NCI-H1092 treated with DMSO at 0.1 percent for 48 hours (cell line): ENCODE results near the gene MAP4K1.
"Not testable (repeated sequence)": the region's sequence is repeated elsewhere in the genome, so short reads cannot be mapped to it uniquely, and the experiment has no call there.

Experiments used
- DNase-seq: peaks from one replicate; lab custom pipeline; 2025; lab: John Stamatoyannopoulos, UW

Gene MAP4K1

DNA sequence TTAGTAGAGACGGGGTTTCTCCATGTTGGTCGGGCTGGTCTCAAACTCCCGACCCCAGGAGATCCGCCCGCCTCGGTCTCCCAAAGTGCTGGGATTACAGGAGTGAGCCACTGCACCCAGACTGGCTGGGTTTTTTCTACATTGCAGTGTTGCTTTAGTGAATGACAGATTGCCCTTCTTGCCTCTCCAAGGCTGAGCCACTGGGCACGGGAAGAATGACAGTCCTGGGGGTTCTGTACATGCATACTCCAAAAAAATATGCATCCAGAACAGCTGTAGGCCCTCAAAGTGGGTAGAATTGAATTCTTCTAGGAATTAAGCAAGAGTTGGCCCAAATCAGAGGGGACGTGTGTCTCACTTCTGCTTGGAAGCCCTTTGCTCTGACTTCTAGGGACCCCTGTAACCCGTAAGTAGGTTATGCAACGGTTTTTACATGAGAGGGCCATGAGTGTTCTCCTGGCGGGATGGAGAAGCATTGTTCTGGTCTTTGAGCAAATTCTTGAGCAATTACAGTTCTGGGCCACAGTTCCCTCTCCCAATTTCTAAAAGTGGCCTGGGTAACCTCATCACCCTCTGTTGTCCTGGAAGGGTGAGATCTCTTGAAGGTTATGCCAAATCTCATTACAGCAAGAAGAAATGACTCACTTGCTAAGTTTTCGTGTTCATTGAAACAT is 33.3 kb upstream of the MAP4K1 start:
- no peak for DNase-seq

DNA sequence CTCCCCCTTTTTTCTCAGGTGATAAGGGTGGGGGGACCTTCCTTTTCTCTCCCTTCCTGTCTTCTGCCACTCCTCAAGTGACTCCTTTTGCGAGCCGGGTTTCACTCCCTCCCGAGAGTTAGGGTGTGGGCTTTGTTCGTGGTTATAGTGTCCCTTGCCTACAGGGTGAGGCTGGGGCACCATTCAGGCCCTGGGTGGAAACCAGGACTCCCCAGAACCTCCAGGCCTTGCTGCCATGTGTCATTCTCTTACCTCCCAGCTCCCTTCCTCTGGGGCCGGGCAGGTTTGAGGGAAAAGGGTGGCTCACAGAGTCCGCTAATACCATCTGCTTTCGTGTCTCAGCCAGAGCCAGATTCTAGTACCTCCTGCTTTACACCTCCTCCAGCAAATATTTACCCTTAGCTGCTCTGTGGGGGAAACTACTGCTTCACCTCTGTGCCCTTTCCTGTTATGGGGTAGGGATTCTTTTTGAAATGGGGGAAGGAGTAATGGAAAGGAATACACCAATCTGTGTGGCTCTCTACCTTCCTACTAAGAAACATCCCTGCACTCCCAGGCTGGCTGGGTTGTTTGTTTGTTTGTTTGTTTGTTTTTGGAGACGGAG is 32.5 kb upstream of the MAP4K1 start:
- no peak for DNase-seq

DNA sequence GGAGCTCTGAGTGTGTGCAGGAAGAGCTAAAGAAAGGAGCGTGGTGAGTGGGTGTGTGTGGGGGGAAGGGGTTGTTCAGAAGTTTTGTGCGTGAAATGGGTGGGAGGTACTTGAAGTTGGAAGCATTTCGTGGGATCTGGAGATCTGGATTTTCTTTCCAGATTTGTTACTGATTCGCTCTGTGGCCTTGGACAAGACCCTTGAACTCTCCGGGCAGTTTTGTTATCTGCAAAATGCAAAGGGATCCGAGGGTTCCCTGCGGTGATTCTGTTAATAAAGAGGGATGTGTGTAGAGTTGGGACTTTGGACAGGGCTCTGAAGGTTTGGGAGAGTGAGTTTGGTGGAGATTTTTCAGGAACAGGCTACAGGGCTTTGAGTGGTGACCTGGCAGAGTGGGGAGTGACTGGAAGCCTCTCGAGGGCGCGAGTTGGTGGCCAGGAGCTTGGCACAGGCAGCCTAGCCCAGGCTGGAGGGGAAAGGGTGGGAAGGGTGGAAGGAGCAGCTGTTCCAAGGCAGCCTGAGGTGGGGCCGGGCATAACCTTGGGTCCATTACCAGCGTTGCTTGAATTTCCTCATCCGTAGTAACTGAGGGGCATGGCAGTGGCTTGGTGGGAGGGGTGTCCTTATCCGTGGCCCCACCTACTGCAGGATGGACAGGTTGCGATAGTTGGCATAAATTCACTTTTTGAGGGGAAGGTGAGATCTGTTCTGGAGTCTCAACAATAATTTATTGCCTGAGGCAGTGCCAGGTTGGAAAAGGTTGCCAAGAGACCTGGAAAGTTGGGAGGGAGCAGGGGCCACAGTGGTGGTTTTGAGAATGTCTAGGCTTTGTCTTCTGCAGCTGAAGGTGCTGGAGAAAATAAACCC is 31.8 kb upstream of the MAP4K1 start:
- DNase-seq = no peak

DNA sequence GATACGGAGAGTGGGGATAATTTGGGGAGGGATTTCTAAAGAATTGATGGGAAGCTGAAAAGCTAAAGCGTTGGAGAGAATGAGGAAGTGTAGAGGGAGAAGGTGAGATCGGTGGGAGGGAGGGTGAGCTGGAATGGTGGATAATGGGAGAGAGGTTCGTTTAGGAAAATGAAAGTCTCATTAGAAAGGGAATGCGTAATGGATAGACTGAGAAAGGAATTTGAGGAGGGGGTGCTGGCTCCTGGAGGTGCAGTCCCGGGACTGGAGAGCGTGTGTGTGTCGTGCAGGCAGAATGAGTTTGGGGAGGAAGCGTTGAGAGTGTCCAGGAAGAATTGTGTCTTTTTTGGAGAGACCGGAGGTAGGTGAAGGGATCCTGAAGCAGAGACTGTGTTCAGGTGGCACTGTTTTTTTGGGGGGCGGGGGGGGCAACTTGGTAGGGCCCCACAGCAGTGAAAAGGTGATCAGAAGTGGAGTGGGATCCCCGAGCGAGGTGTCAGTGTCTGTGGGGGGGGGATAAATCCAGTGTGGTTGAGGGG is 31.1 kb upstream of the MAP4K1 start:
- DNase-seq = no peak

DNA sequence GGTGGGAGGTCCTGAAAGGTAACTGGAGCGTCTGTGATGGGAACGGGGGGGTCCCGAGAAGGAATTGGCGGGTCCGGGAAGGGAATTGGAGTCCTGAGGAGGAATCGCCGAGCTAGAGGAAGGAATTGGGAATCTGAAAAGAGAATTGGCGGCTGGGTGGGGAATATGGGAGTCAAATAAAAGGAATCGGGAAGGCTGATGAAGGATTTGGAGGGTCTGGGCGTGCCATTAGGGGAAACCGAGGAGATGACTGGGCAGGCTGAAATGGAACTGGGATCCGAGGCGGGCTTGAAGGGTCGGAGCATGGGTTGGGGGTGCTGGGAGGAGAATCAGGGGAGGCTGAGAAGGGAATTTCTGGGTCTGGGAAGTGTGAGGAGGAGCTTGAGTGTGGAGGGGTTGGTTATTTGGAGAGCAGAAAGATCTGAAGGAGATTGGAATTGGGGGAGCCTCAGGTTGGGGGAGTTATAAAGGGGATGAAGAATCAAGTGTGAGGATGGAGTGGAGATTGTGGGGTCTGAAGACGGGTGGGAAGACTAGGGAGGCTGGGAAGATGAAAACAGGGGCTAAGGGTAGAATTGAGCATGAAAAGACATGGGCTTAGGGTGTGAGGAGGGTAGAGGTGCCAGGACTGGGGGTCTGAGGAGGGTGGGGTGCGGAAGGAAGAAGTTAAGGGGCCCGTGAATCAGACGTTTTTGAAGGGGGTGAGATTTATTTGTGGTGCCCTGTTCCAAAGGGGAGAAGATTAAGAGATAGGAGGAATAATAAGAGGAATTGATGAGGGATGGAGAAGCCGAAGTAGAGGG is 30.4 kb upstream of the MAP4K1 start:
- no peak for DNase-seq

DNA sequence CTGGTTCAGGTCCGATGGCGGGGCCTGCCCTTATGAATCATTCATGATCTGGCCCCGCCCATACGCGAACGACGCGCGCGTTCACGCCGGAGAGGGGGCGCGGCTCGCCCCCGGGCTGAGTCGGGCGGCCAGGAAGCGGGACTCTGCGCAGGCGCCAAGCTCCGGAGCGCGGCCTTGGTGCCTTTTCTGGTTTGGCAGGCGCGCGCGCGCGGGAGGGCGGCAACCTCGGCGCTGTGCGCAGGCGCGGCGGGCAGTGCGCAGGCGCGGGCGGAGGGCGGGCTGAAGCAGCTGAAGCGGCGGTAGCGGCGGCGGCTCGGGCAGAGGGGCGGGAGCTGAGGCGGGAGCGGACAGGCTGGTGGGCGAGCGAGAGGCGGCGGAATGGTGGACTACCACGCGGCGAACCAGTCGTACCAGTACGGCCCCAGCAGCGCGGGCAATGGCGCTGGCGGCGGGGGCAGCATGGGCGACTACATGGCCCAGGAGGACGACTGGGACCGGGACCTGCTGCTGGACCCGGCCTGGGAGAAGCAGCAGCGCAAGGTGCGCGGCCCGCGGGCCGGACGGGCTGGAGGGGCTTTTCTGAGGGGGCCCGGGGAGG is 29.7 kb upstream of the MAP4K1 start, which contains the start of gene ACTN4:
Gene ACTN4 (plus strand): TSS at position 282 of the 598 bp plus-strand sequence. CDS start 97 bp downstream, at position 379.
- DNase-seq = peak; percentile 90

DNA sequence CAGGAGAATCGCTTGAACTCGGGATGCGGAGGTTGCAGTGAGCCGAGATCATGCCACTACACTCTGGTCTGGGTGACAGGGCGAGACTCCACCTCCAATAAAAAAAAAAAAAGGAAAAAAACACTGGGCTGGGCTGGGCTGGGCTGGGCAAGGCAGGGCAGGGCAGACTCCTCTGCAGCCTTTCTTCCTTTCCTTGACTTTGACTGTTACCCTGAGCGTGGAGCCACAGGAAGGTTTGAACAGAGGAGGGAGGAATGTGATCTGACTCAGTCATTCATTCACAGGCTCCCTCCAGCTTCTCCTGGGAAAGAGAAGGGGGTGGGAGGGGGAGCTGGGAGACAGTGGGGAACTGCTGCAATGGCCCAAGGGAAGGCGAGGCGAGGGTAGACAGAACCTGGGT is 27.0 kb upstream of the MAP4K1 start:
- DNase-seq = no peak

DNA sequence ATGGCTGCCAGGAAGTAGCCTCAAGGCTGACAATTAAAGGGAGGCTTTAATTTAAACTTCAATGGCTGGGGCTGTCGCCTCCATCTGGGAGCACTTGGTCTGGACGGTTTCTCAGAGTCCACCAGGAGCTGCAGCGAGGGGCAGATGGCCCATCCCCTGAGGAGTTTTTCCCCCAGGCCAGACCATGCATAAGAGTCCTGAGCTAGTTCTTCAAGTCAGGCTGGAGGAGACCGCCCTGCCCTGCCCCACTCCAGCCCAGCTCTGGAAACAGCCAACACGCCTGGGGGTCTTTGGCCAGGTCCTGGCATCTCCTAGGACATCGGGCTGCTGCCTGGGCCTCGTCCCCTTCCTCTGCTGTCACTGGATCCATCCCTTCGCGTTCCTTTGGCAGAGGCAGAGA is 24.4 kb upstream of the MAP4K1 start:
- DNase-seq = no peak

DNA sequence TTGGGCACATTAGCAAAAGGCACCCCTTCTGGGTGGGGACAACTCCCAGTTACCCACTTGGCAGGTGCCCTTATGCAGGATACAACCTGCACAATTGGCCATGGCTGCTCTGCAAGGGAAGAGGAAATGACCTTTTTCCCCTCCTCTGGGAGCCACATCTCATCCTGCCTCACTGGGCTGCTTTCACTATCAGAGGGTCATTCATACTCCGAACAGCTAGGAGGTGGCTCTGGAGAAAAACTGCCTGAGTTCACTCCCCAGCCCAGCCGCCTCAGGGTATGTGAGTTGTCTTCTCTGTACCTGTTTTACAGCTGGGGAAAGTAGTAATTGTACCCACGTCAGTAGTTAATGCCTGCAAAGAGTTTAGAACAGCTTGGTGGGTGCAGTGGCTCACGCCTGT is 22.6 kb upstream of the MAP4K1 start:
- no peak for DNase-seq

DNA sequence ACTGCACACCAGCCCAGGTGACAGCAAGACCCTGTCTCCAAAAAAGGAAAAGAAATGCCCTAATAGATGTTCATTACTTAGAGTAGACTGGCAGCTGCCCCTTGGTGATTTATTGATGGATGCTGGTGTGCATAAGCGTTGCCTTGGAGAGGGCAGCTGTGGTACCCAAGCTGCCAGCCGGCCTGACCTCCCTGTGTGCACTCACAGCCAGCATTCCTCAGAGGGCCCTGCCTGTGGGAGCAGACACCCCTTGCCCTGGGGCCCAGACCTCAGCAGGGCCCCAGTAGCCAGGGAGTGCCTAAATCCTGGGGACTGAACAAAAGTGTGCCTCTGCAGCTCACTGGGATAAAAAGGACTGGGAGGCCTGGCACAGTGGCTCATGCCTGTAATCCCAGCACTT is 21.9 kb upstream of the MAP4K1 start:
- DNase-seq = no peak

DNA sequence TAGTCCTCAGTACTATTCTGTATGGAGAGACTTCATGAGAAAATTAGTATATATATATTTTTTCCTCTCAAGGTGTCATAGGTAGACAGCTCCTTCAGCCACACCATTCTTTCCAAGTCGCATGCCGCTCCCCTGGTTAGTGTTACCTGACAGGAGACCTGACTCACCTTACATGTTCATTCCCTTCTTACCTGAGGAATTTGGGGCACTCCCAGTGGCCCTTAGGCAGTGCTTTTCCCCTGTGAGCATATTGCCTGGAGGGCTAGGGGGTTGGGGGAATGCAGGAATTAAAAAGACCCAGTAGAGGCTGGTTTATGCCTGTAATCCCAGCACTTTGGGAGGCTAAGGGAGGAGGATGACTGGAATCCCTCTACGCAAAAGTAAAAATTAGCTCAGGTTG is 20.7 kb upstream of the MAP4K1 start:
- DNase-seq = no peak

DNA sequence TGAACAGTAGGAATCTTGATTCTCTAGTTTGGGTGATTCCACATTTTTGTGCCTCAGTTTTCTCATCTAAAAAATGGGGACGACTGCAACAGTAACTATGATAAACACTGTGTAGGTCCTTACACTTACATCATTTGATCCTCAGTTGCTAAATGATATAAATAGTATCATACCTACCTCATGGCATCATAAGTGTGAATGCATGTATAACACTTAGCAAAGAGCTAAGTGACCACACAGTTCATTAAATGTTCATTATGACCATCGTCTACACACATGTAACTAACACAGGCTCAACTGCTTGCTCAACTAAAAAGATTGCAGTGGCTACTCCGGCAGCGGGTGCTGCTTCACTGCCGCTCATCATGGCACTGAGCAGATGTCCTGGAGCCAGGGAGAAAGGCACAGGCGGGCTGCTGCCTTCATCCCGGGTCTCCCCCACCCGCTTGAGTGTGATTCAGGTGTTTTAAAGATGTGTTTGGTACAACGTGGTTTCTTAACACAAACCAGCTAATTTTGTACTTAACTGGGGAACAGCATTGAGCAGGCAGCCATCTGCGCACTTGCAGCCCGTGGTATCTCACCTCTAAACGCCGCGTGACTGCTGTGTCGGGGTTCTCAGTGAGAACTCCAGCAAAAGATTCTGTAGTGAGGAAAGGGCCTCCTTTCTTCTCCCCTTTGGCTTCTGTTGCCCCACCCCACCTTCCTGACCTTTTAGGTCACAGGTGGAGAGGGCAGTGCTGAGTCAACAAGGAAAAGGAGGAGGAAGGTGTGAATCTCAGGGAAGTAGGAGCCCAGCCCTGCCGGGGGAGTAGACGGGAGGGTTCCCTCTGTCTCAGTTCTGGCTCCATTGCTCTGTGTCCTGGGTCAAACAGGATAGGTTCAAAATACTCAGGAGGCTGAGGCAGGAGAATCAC is 18.0 kb upstream of the MAP4K1 start:
- no peak for DNase-seq

DNA sequence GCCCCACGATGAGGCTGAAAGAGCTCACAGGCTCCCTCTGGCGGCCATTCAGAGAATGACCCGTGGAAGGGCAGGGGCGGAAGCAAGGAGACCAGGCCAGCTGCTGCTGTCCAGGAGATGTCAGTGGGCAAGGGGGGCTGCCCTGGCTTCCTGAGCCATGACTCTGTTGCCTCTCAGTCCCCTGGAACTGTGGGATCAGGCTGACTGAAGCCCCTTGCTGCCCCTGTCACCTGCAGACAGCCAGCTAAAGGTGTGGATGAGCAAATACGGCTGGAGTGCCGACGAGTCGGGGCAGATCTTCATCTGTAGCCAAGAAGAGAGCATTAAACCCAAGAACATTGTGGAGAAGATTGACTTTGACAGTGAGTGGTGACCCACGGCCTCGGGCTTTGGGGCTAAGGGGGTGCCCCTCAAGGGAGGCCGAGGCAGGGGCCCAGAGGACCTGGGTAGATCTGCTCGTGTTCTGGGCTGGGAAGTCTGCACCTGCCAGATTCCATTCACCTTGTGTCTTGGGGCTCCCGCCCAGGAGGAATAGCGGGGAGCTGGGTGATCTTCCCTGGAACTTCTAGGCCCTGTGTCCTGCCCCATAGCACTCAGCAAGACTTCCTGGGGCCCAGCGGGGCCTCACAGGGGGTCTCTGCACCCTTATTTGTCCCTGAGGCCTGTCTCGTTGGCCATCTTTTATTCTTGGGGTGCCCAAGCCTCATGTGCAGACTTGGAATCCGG is 17.2 kb upstream of the MAP4K1 start:
- peak; percentile 13 for DNase-seq

DNA sequence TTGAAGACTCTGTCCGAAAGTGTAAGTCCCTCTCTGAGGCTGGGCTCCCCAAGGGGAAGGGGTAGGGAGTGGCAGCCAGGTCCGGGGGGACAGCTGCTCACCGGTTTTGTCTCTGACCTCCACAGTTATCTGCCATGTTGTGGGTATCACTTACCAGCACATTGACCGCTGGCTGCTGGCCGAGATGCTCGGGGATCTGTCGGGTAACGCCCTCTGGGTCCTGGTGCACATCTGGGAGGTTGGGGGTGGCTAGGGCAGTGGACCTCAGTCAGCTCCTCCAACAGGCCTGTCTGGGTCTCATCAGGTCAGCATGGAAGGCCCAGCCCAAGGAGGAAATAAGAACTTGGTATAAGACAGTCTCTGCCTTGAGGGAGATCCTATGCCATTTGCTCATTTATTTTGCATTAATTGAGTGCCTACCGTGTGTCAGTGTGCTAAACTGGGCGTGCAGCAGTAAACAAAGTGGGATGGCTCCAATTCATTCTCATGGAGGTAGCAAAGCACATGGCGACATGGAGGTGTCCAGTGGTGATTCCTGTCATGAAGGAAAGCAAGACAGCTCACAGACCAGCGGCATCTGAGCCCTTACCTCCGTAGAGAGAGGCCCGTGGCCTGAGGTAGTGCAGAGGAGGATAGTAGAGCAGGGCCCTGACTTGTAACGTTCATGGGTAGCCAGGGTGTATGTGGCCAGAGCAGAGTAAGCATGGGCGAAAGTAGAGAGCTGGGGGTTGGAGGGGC is 14.9 kb upstream of the MAP4K1 start:
- no peak for DNase-seq

DNA sequence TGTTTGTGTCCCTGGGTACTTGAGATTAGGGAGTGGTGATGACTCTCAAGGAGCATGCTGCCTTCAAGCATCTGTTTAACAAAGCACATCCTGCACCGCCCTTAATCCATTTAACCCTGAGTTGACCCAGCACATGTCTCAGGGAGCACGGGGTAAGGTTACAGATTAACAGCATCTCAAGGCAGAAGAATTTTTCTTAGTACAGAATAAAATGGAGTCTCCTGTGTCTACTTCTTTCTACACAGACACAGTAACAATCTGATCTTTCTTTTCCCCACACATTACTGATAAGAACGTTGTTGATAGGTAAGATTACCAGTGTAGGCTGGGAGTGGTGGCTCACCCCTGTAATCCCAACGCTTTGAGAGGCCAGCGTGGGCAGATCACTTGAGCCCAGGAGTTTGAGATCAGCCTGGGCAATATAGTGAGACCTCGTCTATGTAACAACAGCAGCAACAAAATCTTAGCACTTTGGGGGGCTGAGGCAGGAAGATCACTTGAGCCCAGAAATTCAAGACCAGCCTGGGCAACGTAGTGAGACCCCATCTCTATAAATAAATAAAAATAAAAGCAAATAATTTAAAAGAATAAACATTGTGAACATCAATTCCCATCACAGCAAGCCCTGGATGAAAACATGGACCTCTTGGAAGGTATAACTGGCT is 14.2 kb upstream of the MAP4K1 start:
- not testable (repeated sequence) for DNase-seq

DNA sequence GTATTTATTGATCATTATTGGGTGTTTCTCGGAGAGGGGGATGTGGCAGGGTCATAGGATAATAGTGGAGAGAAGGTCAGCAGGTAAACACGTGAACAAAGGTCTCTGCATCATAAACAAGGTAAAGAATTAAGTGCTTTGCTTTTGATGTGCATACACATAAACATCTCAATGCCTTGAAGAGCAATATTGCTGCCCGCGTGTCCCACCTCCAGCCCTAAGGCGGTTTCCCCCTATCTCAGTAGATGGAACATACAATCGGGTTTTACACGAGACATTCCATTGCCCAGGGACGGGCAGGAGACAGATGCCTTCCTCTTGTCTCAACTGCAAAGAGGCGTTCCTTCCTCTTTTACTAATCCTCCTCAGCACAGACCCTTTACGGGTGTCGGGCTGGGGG is 13.5 kb upstream of the MAP4K1 start:
- not testable (repeated sequence) for DNase-seq

DNA sequence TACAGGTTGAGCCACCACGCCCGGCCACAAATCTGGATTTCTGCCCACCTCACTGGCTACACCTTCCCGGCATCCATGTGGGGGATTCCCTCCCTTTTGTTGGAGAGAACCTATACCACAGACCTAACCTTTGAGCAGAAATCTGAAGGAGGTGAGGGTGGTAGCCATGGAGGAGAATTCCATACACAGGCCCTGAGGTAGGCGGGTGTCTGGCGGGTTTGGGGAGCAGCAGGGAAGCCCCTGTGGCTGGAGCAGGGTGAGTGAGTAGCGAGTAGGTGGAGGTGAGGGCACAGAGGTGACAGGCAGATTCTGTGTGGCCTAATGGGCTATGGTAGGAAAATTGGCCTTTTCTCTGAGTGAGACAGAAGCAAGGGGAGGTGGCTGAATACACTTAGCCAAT is 11.8 kb upstream of the MAP4K1 start:
- DNase-seq = no peak

DNA sequence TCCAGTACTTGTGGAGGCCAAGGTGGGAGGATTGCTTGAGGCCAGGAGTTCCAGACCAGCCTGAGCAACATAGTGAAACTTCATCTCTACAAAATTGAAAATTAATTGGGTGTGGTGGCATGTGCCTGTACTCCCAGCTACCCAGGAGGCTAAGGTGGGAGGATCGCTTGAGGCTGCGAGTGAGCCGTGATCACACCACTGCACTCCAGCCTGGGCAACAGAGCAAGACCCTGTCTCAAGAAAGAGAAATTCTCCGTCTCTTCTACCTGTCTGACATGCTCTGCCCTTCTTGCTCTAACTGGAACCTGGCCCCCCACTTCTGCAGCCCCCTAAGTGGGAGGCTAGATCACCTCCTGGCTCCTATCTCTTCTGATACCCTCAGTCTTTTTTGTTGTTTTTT is 8.6 kb upstream of the MAP4K1 start:
- DNase-seq = no peak
